ENCODE measurements around the gene TEX36. TPM values are rescaled to one million over a fixed set of nuclear protein-coding genes. Genes with fewer than 3 reads are reported as not detected.

TEX36 gene
- total RNA-seq, 1 donor from 2014 or later, result not detected

Other genes with a start within 250 kb of the TEX36 start
- gene EDRF1, start 36.5 kb upstream of the TEX36 start, total RNA-seq, result 32.9 TPM
- gene MMP21, start 92.7 kb upstream of the TEX36 start, total RNA-seq, result 0.25 TPM
- gene UROS, start 140.1 kb upstream of the TEX36 start, total RNA-seq, result 36.9 TPM
- 28.5 TPM for gene BCCIP, start 140.4 kb upstream of the TEX36 start, total RNA-seq
- gene DHX32, start 198.1 kb upstream of the TEX36 start, total RNA-seq, result 19.2 TPM
- gene FANK1, start 213.4 kb upstream of the TEX36 start, total RNA-seq, result 1.5 TPM